Putamen (tissue), 1 donor: ENCODE results near the gene SPATA3.

Experiments used
- DNase-seq: peaks from one replicate; pipeline ENCODE4 v3.0.0-alpha.2; 2016; ENCODE audit warnings: low spot score

Gene SPATA3

DNA sequence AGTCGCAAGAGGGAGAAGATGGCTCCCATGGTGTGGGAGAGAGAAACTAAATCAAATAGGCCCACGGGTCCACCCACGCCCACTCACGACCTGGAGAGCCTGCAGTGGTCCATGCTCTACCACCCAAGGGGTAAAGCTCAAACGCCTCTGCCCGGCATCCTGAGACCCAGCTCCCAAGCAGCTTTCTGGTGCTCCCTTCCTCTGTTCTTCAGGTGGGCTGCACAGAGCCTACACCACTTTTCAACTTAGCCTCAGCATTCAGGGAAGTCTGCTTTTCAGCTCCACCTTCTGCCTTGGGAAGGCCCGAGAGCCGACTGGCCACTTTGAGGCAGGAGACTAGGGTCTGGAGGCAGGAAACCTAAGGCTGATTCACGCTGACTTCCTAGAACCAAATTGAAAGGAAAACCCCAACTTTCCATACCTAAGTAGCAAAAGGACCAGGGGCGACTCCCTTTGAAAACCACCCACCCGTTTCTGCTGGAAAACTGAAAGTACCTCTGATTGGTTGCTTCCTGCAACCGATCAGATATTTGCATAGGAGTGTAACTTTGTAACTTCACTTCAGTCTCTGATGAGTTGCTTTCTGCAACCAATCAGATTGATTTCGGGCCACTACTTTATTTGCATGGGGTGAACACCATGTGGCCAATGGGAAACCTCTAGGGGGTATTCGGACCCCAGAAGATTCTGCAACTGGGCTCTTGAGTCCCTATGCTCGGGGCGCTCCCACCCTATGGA is 26.8 kb upstream of the SPATA3 start:
- DNase-seq: no peak

DNA sequence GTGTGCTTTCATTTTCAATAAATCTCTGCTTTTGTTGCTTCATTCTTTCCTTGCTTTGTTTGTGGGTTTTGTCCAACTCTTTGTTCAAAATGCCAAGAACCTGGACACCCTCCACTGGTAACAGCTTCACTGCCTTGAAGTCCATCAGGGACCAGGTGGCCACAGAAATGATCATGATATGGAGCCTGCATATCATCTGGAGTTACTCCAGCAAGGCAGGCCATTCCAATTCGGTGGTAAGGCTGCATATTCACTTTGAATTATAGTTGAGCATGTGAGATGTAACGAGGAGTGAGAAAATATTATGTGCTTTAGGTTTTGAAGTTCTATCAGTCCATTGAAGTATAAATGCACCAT is 26.3 kb upstream of the SPATA3 start:
- no peak for DNase-seq

DNA sequence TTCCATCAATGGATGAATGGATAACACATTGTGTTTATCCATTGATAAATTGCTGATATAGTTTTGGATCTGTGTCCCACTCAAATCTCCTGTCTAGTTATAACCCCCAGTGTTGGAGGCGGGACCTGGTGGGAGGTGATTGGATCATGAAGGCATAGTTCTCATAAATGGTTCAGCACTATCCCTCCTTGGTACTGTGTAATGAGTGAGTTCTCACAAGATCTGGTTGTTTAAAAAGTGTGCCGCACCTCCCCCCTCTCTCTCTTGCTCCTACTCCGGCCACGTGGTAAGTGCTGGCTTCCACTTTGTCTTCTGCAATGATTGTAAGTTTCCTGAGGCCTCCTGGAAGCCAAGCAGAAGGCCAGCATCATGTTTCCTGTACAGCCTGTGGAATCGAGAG is 23.9 kb upstream of the SPATA3 start:
- DNase-seq: no peak

DNA sequence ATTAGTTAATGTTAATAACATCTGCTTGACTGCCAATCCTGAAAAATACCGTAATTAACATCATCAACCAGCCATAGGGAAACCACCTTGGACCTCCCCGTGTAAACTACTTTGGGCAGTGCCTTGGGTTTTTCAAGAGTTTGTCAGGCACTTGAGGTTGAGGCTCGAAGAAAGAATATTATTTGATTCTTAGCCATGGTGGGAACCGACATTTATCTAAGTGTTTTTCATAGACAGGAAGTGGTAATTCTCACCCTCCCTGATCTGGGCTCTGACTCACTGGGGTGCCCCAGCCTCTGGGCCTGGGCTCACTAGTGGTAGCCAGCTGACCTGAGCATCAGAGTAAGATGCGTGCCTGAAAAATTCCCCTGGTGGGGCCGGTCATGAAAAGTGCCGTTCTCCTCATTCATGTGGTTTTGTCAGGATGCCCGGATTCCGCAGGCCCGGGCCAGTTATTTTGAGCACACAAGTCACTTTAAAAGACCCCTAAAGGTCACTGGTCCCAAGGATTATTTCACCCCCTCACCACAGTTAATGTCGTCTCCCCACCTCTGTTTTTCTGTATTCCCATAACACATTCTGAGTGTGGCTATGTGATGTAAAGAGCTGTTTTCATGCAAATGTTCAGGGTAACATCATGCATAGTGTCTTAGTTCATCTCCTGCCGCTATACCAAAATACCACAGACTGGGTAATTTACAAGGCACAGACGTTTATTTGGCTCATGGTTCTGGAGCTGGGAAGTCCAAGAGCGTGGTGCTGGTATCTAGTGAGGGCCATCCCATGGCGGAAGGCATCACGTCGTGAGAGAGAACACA is 21.6 kb upstream of the SPATA3 start:
- DNase-seq: no peak

DNA sequence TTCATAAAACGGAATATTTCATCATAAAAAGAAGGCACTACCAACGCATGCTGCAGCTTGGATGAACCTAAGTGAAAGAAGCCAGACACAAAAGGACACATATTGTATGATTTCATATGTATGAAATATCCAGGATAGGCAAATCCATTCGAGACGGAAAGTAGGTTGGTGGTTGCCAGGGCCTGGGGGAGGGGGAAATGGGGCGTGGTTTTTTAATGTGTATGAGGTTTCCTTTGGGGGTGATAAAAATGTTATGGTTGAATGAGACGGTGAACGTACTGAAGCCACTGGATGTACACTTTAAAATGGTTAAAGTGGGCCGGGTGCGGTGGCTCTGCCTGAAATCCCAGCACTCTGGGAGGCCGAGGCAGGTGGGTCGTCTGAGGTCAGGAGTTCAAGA is 20.0 kb upstream of the SPATA3 start:
- DNase-seq: no peak

DNA sequence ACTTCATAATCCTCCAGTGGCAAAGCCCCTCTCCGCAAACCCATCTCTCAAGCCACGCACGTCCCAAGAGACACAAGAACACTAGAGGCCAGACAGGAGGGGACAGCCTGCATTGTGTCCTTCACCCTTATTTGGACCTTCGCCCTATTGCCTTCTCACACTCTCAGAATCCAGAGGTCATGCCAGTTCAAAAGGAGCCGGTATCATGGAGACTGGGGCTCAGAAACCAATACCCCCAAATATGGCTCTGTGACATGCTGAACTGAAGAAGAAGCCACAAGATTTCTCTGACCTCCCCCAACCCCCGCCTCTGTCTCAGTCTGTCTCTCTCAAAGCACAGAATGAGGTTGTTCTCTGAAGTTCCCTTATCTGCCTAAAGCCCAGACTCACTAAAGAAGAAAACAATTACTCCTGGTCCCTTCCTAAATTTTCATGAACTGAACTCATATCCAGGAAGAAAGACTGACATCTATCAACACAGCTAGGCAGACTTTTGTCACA is 19.2 kb upstream of the SPATA3 start:
- no peak for DNase-seq

DNA sequence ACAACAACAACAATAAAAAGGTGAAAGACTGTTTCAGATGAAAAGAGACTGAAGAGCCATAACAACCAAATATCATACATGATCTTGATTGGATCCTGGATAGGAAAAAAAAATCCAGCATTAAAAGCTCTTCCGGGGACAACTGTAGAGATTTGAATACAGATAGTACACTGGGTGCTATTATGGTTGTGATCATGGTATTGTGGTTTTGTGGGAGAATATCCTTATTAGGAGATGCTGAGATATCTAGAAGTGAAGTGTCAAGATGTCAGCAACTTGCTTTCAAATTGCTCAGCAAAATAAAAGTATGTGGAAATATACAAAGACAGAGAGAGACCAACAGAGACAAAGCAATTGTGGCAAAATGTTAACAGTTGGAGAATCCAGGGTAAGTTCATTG is 15.5 kb upstream of the SPATA3 start:
- DNase-seq: no peak

DNA sequence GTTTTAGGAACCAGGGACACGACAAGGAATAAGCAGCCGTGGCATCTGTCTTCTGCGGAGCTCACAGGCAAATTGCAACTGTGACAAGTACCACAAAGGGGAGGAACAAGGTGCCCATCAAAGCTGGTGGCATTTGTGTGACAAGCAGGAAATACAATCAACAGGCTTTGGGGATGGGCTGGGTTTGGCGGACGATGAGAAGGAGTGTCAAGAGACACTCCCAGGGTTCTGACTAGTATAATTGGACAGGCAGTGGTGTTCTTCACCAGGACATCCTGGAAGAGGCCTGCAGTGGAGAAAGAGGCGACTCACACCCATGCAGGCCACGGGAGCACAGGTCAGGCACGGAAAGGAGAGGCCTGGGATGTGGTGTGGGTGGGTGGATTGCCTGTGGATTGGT is 14.2 kb upstream of the SPATA3 start:
- no peak for DNase-seq

DNA sequence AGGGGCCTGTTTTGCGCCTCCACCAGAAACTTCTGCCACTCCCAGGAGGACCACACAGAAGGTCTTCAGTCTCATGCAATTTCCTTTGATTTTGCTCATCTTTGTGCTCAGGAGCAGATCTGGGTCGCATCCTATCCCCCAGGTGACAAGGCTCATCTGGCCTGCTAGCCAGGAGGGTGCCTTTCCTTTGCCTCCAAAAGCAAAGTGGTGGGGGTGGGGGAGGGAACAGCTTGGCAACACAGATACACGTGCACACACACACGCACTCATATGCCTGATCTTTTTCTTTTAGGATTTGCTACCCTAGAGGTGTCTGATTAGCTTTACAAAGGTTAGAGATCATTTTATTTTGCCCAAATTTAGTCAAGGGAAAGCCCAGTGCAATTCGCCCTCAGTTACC is 13.8 kb upstream of the SPATA3 start:
- no peak for DNase-seq

DNA sequence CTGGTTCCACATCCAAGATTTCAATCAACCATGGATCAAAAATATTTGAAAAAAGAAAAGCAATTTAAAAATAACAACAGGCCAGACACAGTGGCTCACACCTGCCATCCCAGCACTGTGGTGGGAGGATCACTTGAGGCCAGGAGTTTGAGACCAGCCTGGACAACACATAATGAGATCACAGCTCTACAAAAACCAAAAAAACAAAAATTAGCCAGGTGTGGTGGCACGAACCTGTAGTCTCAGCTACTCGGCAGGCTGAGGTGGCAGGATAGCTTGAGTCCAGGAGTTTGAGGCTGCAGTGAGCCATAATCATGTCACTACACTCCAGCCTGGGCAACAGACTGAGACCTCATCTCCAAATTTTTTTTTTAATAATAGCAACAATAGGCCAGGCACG is 13.4 kb upstream of the SPATA3 start:
- no peak for DNase-seq

DNA sequence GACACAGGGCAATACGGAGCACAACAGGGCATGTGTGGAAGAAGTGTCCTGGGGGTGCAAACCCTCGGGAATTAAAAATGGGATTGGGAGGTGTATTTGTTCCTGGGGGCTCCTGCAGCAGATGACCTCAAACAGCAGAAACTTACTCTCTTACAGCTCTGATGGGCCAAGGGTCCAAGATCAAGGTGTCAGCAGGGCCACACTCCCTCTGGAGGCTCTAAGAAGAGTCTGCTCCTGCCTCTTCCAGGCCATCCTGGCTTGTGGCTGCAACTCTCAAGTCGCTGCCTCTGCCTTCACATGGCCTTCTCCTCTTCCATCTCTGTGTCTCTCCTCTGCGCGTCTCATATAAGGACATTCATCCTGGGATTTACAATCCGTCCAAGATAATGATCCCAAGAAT is 12.4 kb upstream of the SPATA3 start:
- DNase-seq: no peak

DNA sequence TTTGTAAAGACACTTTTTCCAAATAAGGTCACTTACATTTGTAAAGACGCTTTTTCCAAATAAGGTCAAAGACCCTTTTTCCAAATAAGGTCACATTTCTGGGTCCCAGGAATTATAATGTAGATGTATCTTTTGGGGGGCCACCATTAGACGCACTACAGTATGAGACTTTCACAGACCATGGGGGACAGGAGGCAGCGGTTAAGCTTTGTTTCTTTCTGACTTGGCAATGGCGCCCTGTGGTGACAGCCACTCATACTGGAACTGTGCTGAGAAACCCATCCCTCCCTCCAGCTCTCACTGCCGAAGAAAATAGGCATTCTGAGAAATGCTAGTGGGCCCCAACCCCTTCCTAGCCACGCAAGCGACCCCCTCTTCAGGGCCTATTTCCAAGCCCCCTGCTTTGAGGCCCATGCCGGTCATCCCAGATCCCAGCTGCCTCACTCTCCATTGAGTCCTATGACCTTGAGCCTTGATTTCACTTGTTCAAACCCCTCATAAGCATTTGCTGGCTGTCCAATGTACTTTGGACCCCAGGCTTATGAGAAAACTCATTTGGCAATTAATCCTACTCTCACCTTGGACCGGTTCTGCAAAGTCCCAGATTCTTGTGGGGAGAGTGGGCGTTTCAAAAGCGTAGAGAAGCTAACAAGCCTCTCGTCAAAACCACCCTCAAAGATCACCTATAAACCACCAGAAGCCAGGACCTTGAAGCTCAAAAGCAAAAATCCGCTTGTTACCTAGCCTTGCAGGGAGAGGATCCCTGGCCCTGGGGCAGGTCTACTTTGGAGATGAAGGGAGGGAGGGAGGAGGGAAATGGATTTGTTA is 11.3 kb upstream of the SPATA3 start:
- no peak for DNase-seq

DNA sequence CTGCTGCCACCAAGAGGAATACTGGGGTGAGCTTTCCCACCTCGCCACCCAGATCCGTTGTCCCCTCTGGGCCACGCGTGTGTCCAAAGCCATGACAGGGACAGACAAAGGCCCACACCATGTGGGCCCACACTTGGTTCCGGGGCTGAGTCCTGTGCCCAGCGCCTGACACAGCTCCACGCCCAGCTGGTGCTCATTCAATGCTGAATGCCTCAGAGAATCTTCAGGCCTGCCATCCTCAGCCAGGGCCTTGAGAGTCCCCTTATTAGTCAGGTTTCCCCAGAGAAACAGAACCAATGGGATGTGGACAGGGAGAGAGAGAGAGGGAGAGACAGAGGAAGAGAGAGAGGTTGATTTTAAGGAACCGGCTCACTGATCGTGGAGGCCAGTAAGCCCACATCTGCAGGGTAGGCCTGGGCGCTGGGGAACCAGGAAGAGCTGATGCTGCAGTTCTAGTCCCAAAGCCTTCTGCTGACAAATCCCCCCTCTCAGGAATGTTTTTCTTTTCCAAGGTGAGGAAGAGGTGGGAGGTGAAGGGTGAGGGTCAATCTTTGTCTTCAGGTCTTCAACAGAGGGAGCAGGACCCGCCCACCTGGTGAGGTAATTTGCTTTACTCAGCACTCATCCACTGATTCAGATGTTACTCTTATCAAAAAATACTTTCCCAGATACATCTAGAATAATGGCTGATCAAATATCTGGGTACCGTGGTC is 10.2 kb upstream of the SPATA3 start:
- no peak for DNase-seq

DNA sequence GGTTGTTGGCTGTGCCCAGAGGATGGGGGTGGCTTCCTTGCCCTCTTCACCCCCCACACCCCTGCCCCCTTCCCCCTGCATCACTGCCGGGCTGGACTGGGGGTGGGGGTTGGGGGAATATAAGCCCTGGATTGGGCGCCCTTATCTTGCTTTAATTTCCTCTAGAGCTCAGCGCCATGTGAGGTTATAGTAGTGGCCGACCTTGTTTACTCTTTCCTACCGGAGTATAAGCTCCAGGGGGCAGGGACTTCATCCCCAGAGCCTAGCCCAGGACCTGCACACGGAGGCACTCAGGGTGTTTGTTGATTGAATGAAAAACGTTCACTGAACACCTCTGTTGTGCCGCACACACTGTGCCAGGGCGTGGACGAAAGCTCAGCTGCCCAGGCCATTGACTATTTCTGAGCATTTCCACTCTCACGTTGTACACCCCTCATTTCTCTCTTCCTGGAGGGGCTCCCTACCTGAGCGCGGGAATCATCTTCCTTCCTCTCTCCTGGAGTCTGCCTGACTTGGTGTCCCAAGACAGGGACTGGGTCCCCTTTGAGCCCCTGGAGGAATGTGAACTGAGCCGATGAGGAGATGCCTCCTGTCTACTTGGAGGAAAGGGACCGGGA is 9.3 kb upstream of the SPATA3 start:
- DNase-seq: no peak

DNA sequence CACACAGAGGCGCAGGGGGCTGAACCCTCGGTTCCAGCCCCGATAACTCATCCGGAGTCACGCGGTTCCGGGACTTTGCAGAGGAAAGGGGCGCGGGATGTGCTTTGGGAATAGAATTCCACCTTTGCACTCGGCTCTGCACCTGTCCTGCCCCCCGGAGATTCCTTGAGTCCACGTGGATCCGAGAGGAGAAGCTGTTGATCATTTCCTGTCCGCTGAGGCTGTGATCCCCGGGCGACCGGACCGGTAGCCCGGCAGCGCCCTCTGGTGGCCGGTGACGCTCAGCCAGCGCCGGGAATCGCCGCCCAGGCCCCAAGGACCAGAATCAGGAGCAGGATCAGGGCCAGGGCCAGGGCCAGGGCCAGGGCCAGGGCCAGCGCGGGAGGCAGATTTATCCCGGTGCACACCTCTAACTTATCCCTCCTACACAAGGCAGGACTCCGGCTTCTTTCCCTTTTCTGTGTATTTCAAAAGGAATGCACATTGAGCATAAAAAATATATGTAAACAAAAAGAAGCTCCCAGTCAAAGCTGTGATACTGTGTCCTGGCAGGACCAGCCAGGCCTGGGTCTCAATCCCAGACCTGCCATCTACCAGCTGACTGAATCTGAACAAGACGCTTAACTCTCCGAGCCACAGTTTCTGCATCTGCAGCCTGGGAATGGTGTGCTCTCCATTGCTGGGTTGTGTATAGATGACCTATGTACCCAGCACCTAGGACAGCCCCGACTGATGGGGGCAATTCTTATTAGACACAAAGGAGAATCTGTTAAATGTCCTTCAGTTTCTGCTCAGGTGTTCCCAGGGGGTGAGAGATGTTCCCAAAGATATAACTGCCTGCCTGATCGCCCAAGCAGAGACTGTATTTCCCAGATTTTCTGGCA is 8.5 kb upstream of the SPATA3 start:
- peak; percentile 49 for DNase-seq

DNA sequence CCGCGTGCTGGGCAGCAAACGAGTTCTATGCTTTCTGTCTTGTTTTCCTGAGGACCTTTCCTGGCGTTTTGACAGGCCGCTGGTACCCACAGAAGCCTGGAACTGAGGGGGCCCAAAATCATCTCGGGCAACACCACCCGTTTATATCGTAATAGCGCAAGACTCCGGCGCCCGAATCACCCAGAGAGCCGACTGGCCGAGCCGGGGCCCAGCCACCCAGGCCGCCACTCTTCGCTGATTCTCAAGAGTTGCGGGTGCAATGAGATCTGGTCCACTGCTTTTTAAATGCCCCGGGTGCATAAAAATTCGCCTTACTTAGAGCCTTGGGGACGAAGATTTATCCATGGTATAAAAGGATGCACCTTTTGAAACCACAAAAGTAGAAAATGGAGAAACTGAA is 6.2 kb upstream of the SPATA3 start:
- DNase-seq: no peak

DNA sequence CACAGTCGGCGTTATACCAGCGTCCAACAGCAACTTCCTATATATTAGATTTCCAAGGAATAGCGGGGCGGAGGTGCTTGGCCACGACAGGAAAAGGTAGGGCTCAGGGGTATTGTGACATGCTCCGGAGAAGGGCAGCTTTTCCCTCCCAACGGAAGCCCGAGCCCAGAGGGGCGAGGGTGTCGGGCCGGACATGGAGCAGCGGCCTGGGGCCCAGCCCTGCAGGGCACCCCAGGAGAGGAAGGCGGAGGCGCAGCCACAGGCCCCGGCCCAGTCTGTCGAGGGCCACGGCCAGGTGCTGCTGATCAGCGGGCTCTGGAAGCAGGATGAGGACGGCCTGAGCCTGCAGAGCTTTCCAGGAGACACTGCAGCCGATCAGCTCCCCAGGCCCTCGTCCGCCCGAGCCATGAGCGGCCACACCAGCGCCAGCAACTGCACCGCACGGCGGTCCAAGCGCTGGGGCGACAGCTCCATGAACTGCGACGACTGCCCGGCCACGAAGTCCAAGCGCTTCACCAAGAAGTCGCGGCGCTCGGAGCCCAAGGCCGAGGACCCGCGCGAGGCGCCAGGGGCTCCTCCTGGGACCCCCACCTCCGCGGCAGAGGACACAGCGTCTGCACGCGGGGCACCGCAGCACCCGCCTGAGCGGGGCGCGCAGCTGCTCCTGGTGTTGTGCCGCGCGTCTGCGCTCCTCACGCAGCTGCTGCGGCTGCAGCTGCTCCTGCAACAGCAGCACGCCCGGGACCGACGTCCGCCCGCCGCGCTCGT is 5.6 kb upstream of the SPATA3 start:
- DNase-seq: no peak

DNA sequence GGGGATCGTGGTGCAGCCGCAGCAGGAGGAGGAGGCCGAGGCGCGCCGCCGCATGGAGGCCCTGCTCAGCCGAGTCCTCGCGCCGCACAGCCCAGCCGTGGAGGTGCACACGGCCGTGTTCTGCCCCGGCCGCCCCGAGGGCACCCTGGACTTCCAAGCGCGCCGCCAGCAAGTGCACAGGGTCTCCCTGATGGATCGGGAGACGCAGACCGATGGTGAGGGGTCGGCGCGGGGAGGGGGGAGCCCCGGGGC is 5.1 kb upstream of the SPATA3 start:
- no peak for DNase-seq

DNA sequence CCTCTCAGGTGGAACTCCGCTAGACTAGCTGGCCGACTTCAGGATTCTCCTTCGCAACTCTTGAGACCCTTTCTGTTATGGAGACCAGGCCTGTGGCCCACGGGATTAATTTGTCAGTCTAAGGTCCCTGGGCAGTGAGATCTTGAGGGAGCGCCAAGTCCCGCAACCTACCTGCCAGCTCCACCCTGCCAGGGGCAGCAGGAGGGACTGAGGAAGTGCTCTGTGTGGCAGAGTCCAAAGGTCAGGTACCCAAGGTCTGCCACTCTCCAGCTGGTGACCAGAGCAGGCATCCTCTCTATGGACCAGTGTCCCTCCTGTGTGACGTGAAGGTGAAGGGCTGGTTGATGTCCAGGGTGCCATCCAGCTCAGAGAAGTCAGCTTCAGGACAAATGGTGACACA is 4.3 kb upstream of the SPATA3 start:
- DNase-seq: no peak

DNA sequence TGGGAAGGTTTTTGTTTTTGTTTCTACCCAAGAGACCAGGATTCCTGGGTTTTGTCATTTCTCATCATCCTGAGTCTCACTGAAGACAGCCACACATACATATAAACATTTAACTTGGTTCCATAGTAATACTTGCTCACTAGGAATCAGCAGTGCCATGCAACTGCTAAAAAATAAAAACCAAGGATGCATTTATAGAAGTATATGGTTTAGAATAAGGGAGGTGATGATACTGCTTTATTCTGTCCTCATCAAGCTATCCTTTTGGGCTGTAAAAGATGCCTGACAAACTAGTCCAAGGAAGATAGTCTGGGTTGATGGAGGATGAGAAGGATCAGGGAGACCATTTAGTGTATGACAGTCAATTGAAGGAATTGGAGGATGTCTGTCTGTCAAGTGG is 740 bp downstream of the SPATA3 start:
- no peak for DNase-seq
